ENCODE measurements around the gene SYTL2.

The SYTL2 gene

DNA sequence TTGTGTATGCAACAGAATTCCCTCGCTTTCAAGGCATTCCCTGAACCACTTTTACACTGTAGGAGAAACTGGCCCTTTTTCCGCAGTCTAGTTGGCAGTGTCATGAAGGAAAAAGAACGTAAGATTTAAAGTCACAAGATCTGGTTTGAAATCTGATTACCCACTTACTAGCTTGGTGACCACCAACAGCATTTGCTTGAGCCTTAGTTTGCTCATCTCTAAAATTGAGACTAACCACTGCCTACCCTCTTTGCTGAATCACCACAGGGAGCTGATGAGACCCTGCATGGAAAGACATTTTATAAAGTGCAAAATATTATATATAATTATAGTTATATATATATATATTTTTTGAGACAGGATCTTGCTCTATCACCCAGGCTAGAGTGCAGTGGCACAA is 39.4 kb downstream of the SYTL2 start:
- Mint-ChIP-seq H3K9me3 (peaks cover 6% of the 10 kb centered on the region), H3K4me1 (ENCODE audit: low read depth) (peaks cover 42% of the 10 kb centered on the region), H3K4me3 (no peak overlapping the region), H3K36me3 (ENCODE audit: low read depth) (peaks cover 49% of the 10 kb centered on the region), H3K27me3 (ENCODE audit: low read depth) (no peaks in the 10 kb centered on the region), H3K27ac (no peak overlapping the region)

DNA sequence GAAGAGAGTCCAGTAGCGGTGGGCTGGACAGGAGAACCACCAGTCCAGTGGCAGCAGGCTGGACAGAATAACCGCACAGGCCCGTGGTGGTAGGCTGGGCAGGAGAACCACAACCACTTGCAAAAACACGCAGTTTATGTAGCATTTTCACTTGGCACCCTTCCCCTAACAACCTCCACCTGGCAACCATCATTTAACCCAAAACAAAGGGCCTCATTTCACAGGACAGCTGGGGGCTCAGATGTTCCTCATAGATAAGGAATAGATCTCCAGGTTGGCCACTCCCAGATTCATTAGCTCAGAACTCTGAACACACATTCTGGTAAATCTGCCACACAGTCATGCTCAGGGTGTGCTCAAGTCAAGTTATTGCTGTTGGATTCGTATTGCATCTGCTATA is 41.2 kb downstream of the SYTL2 start:
- H3K27me3 Mint-ChIP-seq (ENCODE audit: low read depth): no peaks in the 10 kb centered on the region
- peaks cover 44% of the 10 kb centered on the region for H3K36me3 Mint-ChIP-seq (ENCODE audit: low read depth)
- peaks cover 43% of the 10 kb centered on the region for H3K4me1 Mint-ChIP-seq (ENCODE audit: low read depth)
- no peak overlapping the region for H3K27ac Mint-ChIP-seq
- no peak overlapping the region for H3K4me3 Mint-ChIP-seq
- peaks cover 6% of the 10 kb centered on the region for H3K9me3 Mint-ChIP-seq

DNA sequence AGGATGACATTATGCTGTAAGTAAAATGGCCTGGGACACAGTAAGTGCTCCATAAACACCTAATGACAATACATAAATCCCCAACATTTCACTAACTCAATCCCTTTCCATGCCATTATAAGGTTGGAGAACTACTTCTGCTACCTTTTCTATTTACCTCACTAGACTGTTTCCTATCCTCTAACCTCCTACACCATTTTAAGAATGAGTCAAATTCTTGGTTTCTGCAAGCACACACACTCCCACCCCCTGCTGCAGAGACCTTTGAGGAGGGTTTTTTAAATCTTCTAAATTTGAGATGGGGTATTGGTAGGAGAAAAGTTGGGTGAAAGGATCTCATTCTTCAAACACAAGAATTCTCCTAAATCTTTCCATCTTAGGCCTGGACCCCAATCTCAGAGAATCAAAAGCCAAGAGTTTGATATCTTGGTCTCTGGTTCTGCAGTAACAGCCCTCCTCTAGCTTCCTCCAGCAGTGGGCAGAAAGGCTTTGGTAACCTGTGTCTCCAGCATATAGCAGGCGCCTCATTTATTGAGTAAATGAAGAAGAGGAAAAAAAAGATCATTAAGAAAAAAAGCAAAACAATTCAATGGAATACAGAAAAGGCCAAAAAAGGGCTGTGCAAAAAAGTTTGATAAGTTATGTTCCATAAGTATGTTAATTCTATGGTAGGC is 42.3 kb downstream of the SYTL2 start:
- peaks cover 6% of the 10 kb centered on the region for H3K9me3 Mint-ChIP-seq
- H3K27me3 Mint-ChIP-seq (ENCODE audit: low read depth): no peaks in the 10 kb centered on the region
- no peak overlapping the region for H3K4me3 Mint-ChIP-seq
- peaks cover 54% of the 10 kb centered on the region for H3K36me3 Mint-ChIP-seq (ENCODE audit: low read depth)
- peaks cover 41% of the 10 kb centered on the region for H3K4me1 Mint-ChIP-seq (ENCODE audit: low read depth)
- peak overlapping the region; percentile 32 for H3K27ac Mint-ChIP-seq

DNA sequence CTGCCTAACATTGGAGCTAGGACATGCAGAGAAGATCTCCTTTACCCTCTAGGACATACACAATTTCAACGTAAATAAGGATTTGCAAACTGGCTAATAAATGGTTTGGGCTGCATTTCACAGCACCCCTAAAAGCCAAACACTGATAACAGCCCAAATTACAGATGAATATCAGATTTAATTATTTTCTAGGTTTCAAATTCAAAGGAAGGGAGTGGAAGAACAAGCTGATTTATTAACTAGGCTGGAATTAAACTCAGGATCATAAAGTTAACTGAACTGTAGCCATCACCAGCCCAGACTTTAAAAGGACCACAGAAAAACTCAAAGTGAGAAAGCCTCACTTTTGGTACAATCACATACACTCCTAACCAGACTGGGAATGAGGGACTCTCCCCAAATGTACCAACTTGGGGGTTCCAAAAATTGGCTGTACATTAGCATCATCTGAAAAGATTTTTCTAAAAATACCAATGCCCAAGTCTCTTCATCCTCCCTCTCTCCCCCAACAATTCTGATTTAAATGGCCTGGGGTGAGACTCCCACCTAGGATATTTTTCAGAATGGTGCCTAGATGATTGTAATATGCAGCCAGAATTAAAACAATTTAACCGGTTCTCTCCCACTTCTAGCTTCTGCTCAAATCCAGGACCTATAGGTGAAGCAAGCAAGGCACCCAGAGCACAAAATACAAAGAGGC is 43.5 kb downstream of the SYTL2 start:
- no peaks in the 10 kb centered on the region for H3K27me3 Mint-ChIP-seq (ENCODE audit: low read depth)
- peaks cover 43% of the 10 kb centered on the region for H3K4me1 Mint-ChIP-seq (ENCODE audit: low read depth)
- H3K27ac Mint-ChIP-seq: peak overlapping the region; percentile 6
- peaks cover 6% of the 10 kb centered on the region for H3K9me3 Mint-ChIP-seq
- no peak overlapping the region for H3K4me3 Mint-ChIP-seq
- H3K36me3 Mint-ChIP-seq (ENCODE audit: low read depth): peaks cover 58% of the 10 kb centered on the region

DNA sequence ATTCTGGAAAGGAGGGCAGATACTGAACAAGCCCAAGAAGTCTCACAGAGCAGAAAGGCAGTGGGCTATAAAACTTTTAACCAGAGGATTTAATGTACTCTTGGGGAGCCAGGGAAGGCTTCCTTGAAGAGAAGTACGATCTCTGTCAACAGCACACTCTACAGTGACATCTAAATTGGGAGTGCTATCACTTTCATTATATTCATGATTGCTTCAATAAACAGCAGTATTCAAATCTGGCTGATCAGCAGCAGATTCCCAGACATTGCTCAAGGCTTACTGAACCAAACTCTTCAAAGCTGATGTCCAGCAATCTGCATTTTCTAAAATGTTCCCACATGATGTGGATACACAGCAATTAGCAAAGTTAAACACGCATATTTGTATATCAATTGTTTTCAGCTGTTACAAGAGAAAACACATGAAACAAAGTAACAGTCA is 44.2 kb downstream of the SYTL2 start:
- Mint-ChIP-seq H3K36me3 (ENCODE audit: low read depth) (peaks cover 63% of the 10 kb centered on the region), H3K9me3 (peaks cover 6% of the 10 kb centered on the region), H3K27ac (no peak overlapping the region), H3K27me3 (ENCODE audit: low read depth) (no peaks in the 10 kb centered on the region), H3K4me3 (no peak overlapping the region), H3K4me1 (ENCODE audit: low read depth) (peaks cover 45% of the 10 kb centered on the region)

DNA sequence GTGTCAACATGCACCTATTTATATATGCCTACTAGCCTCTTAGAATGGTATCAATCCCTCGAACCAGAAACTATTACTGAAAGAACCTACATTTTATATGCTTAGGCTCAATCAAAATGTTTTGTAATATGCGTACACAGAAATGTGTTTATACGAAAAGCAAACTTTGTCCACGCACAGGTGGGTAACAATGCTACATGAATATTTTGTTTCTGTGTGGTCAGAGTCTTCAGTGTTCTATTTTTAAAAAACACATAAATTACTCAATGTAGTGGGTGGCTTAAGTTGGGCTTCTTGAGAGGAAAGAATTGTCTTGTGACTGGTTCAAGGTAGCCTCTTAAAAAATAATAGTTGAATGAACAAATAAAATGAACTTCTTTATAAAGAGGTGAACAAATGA is 46.1 kb downstream of the SYTL2 start:
- H3K4me1 Mint-ChIP-seq (ENCODE audit: low read depth): peaks cover 50% of the 10 kb centered on the region
- no peaks in the 10 kb centered on the region for H3K27me3 Mint-ChIP-seq (ENCODE audit: low read depth)
- H3K4me3 Mint-ChIP-seq: no peak overlapping the region
- peaks cover 6% of the 10 kb centered on the region for H3K9me3 Mint-ChIP-seq
- peaks cover 64% of the 10 kb centered on the region for H3K36me3 Mint-ChIP-seq (ENCODE audit: low read depth)
- no peak overlapping the region for H3K27ac Mint-ChIP-seq

DNA sequence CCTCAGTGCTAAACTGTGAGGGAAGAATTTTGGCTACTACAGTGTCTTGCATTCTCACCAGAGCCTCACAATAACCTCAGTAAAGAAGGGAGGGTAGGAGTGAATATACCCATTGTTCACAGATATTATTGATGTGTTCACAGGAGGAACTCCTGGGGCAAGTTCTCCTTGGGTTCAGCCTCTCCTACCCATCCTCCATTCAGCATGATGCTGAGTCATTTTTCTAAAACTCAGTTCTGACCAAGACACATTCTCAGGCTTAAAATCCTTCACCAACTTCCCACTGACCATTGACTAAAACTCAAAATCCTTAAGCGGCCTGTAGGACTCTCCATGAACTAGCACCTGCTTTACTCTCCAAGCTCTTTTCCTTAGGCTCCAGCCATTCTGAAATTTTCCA is 48.7 kb downstream of the SYTL2 start:
- H3K27me3 Mint-ChIP-seq (ENCODE audit: low read depth): no peaks in the 10 kb centered on the region
- H3K4me3 Mint-ChIP-seq: no peak overlapping the region
- H3K9me3 Mint-ChIP-seq: no peaks in the 10 kb centered on the region
- H3K27ac Mint-ChIP-seq: no peak overlapping the region
- peaks cover 59% of the 10 kb centered on the region for H3K36me3 Mint-ChIP-seq (ENCODE audit: low read depth)
- peaks cover 53% of the 10 kb centered on the region for H3K4me1 Mint-ChIP-seq (ENCODE audit: low read depth)

DNA sequence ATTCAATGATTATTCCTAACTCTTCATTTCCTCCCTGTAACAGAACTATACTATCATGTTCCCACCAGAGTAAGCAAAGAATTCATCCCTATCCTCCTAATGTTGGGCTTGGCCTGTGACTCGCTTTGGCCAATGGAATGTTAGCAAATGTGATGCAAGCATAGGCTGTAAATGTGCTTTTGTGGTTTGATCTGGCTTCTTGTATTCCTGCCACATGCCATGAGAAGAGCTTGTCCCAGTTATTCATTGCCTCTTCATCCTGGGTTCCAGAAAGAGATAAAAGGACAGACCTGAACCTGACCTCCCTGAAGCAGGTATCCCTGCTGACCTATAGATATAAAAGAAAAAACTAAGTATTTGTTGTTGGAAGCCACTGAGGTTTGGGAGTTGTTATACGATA is 51.0 kb downstream of the SYTL2 start:
- H3K27me3 Mint-ChIP-seq (ENCODE audit: low read depth): no peaks in the 10 kb centered on the region
- peaks cover 67% of the 10 kb centered on the region for H3K36me3 Mint-ChIP-seq (ENCODE audit: low read depth)
- peaks cover 65% of the 10 kb centered on the region for H3K4me1 Mint-ChIP-seq (ENCODE audit: low read depth)
- no peaks in the 10 kb centered on the region for H3K9me3 Mint-ChIP-seq
- no peak overlapping the region for H3K4me3 Mint-ChIP-seq
- no peak overlapping the region for H3K27ac Mint-ChIP-seq

DNA sequence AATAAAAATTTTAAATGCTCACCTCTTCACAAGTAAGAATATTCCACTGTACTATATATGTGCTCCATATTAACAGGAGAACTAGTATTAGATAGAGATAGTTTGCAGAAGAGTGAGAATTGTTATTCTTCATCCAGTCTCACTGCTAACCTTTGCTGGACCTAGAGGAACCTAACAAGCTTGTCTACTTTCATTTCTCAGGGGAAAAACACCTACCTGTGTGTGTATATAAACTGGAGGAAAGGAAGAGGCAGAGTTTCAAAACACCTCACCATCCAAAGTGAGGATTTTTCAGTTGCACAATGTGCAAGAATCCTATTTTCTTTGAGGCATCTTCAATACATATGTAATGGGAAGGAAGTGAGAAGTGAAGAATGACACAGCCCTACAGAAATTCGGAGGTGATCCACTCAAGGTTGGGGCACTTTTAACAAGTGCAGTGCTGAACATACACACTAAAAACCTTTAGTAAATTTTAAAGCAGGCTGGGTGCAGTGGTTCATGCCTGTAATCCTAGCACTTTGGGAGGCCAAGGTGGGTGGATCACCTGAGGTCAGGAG is 52.4 kb downstream of the SYTL2 start:
- H3K4me1 Mint-ChIP-seq (ENCODE audit: low read depth): peaks cover 71% of the 10 kb centered on the region
- peak overlapping the region; percentile 79 for H3K27ac Mint-ChIP-seq
- no peaks in the 10 kb centered on the region for H3K9me3 Mint-ChIP-seq
- H3K36me3 Mint-ChIP-seq (ENCODE audit: low read depth): peaks cover 64% of the 10 kb centered on the region
- H3K27me3 Mint-ChIP-seq (ENCODE audit: low read depth): no peaks in the 10 kb centered on the region
- H3K4me3 Mint-ChIP-seq: peak overlapping the region; percentile 67

DNA sequence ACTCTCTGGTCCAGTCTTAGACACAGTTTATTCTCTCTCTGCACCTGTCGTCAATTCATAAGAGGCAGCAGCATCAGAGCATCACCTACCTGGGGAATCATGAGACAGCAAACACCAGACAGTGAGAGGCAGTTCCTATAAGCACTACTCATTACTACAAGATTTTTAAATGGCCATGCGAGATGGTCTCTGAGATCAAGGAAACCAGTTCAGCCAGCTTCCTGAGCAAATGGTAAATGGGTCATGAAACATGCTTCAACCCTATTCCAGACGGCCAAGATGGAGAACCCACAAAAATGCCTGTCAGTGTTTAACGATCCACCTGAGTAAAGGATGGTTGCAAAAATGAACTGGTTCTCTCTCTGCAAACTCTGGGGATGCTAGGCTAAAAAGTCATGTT is 52.9 kb downstream of the SYTL2 start:
- Mint-ChIP-seq H3K9me3 (peaks cover 4% of the 10 kb centered on the region), H3K27ac (peak overlapping the region; percentile 21), H3K4me3 (no peak overlapping the region), H3K36me3 (ENCODE audit: low read depth) (peaks cover 64% of the 10 kb centered on the region), H3K4me1 (ENCODE audit: low read depth) (peaks cover 75% of the 10 kb centered on the region), H3K27me3 (ENCODE audit: low read depth) (no peaks in the 10 kb centered on the region)

DNA sequence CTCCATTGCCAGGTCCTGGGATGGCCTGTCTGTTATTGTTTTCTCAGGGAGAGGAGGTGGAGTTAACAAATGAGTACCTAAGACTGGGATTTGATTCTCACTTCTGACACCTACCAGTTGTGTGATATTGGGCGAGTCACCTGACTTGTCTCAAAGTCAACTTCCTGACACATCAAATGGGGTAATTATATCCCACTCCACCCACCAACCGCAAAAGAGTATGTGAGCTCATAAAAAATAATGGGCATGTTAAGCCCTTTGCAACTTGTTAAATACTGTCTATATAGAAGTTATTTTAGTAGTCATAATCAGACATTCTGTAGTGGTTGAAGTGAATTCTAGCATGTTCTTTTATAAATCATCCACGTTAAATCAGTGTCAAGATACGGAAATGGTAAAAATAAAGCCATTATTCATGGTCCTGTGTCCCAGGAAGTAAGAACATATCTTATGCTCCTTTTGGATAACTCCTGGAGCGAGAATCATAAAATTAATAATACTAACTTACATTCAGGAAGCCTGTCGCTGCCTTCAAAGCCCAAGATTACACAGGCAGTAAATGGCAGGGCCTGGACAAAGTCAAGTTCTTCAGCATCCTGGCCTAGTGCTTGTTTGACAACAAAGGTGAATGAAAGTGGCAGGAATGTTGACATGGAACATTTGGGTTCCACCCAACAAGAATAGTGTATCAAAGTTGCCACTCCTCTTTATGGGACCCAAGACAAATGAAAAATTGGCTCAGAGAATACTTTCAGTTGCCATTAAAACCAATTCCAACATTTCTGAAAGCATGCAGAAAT is 54.3 kb downstream of the SYTL2 start:
- Mint-ChIP-seq H3K9me3 (peaks cover 4% of the 10 kb centered on the region), H3K27ac (peak overlapping the region; percentile 85), H3K36me3 (ENCODE audit: low read depth) (peaks cover 62% of the 10 kb centered on the region), H3K4me3 (peak overlapping the region; percentile 52), H3K27me3 (ENCODE audit: low read depth) (no peaks in the 10 kb centered on the region), H3K4me1 (ENCODE audit: low read depth) (peaks cover 81% of the 10 kb centered on the region)

DNA sequence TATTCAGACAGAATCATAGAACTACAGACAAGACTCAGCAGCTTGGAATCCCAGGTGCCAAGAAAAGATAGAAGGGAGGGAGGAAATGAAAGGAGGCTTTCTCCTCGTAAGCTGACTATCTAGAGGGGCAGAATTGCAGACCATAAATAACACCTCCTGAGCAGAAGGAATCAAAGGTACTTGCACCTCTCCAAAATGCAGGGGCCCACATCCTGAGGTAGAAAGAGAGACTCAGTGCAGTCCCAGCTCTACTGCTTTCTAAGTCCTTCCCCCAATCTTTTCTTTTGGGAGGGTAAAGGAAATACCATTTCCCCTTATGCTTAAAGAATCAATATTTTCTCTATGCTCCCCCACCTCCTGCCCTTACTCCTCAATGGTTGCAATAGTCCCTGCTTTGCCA is 55.2 kb downstream of the SYTL2 start:
- Mint-ChIP-seq H3K9me3 (peaks cover 4% of the 10 kb centered on the region), H3K36me3 (ENCODE audit: low read depth) (peaks cover 57% of the 10 kb centered on the region), H3K27me3 (ENCODE audit: low read depth) (no peaks in the 10 kb centered on the region), H3K4me3 (peak overlapping the region; percentile 49), H3K27ac (peak overlapping the region; percentile 85), H3K4me1 (ENCODE audit: low read depth) (peaks cover 87% of the 10 kb centered on the region)

DNA sequence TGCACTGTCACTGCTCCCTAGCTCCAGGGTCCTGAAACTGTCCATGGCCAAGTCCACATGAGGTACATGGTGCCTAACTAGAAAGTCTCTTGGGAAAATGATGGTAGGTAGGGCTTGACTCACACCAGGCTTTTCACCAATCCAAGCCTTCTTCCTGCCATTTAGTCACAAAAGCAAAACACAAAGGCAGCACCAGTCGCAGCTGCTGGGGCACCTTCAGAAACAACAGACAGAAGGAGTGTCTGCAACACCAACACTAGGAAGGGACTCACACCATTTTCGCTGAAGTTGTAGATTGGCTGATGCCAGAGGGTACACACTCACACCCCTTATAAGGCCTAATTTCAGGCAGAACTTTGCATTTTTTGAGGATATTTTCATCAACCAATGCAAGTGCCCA is 55.7 kb downstream of the SYTL2 start:
- Mint-ChIP-seq H3K4me3 (peak overlapping the region; percentile 49), H3K36me3 (ENCODE audit: low read depth) (peaks cover 56% of the 10 kb centered on the region)

DNA sequence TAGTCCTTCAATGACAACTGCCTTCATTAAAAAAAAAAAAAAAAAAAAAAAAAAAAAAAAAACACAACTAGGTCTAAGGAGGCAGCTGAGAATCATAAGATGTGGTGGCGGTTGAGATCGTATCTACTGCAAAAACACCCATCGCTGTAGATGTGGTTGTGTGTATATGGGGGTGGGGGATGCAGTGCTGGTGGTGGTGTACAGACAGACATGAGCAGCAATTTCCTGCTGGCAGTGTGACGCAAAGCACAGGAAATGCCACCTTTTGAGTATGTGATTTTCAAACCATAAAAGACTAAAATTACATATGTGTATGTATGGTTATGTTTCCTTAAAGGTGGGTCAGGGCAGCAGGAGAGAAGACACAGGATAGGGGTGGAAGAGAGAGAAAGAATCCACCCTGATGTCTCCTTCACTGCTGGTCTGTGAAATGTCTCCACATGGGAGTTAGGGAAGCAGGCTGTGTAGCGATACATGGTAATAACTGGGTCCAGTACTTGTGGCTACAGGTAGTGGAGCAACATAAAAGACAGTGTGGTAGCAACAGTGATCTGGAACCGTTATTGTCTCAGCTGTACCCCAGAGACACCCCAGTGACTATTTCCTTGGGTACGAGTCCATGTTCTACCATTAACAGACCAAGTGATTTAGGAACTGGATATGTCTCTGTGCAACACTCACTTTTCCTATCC is 57.9 kb downstream of the SYTL2 start:
- Mint-ChIP-seq H3K4me3 (peak overlapping the region; percentile 61), H3K36me3 (ENCODE audit: low read depth) (peaks cover 65% of the 10 kb centered on the region), H3K9me3 (peaks cover 4% of the 10 kb centered on the region), H3K27ac (peak overlapping the region; percentile 94), H3K4me1 (ENCODE audit: low read depth) (peaks cover 94% of the 10 kb centered on the region), H3K27me3 (ENCODE audit: low read depth) (no peaks in the 10 kb centered on the region)

More for the DNA sequence above, 55.7 kb downstream of the SYTL2 start:
- Mint-ChIP-seq H3K27ac (peak overlapping the region; percentile 85), H3K4me1 (ENCODE audit: low read depth) (peaks cover 88% of the 10 kb centered on the region), H3K27me3 (ENCODE audit: low read depth) (no peaks in the 10 kb centered on the region), H3K9me3 (peaks cover 4% of the 10 kb centered on the region)

All from T-helper 1 cell treated with Interleukin-12 subunit alpha and Interleukin-12 subunit beta and Interleukin-4 antibody, amounts not matched to agents 30 μg/mL and 1 μg/mL, for 36 hours (primary cell).